ENCODE results near the gene THAP10. TPM values are rescaled to one million over a fixed set of nuclear protein-coding genes. Genes with fewer than 3 reads are reported as not detected.
"Not testable (repeated sequence)": the region's sequence is repeated elsewhere in the genome, so short reads cannot be mapped to it uniquely, and the experiment has no call there.

The THAP10 gene
- total RNA-seq, result 3.4 TPM

GRCh38 chr15:70892002-70892911 lies at the start of gene THAP10, which contains the start of gene LRRC49:
TSS of gene THAP10 (minus strand) at chr15:70892433. CDS start at chr15:70892272, 161 bp downstream.
TSS of gene LRRC49 (plus strand) at chr15:70892826. CDS start at chr15:70892895, 69 bp downstream.
- intact Hi-C loops (cut with DNase I), result no loop called here
- ATAC-seq (peak; percentile 99), DNase-seq (ENCODE audit: low spot score) (peak; percentile 91)

GRCh38 chr15:70936326-70936725 lies 44.1 kb upstream of the THAP10 start:
- no peak for DNase-seq (ENCODE audit: low spot score)
- no peak for ATAC-seq
- intact Hi-C loops (cut with DNase I), result no loop called here

- no peak for ATAC-seq
- intact Hi-C loops (cut with DNase I), result no loop called here
- DNase-seq (ENCODE audit: low spot score), result no peak
Measured at GRCh38 chr15:70935631-70936030, 43.4 kb upstream of the THAP10 start.

- intact Hi-C loops (cut with DNase I), result no loop called here
- no peak for ATAC-seq
- DNase-seq (ENCODE audit: low spot score), result no peak
Measured at GRCh38 chr15:70933411-70933810, 41.2 kb upstream of the THAP10 start.

GRCh38 chr15:70932397-70932796 lies 40.2 kb upstream of the THAP10 start:
- no peak for DNase-seq (ENCODE audit: low spot score)
- intact Hi-C loops (cut with DNase I), result no loop called here

GRCh38 chr15:70931821-70932220 lies 39.6 kb upstream of the THAP10 start:
- intact Hi-C loops (cut with DNase I), result no loop called here
- no peak for ATAC-seq
- no peak for DNase-seq (ENCODE audit: low spot score)

More at GRCh38 chr15:70932397-70932796, 40.2 kb upstream of the THAP10 start:
- no peak for ATAC-seq

- DNase-seq (ENCODE audit: low spot score); ATAC-seq; intact Hi-C loops (cut with DNase I): not testable (repeated sequence)
Measured at GRCh38 chr15:70926914-70927313, 34.7 kb upstream of the THAP10 start.

- no peak for DNase-seq (ENCODE audit: low spot score)
- ATAC-seq, result no peak
- intact Hi-C loops (cut with DNase I), result no loop called here
Measured at GRCh38 chr15:70923311-70924080, 31.3 kb upstream of the THAP10 start.

GRCh38 chr15:70922119-70922518 lies 29.9 kb upstream of the THAP10 start:
- intact Hi-C loops (cut with DNase I), result no loop called here
- DNase-seq (ENCODE audit: low spot score) (no peak), ATAC-seq (no peak)

- intact Hi-C loops (cut with DNase I), result no loop called here
- ATAC-seq, result no peak
Measured at GRCh38 chr15:70920981-70921696, 28.9 kb upstream of the THAP10 start.

GRCh38 chr15:70917955-70918354 lies 25.7 kb upstream of the THAP10 start:
- DNase-seq (ENCODE audit: low spot score) (no peak), ATAC-seq (no peak)
- intact Hi-C loops (cut with DNase I), result no loop called here

More at GRCh38 chr15:70920981-70921696, 28.9 kb upstream of the THAP10 start:
- no peak for DNase-seq (ENCODE audit: low spot score)

- DNase-seq (ENCODE audit: low spot score) (no peak), ATAC-seq (no peak)
- intact Hi-C loops (cut with DNase I), result no loop called here
Measured at GRCh38 chr15:70916531-70916930, 24.3 kb upstream of the THAP10 start.

GRCh38 chr15:70912187-70912586 lies 20.0 kb upstream of the THAP10 start:
- no peak for ATAC-seq
- intact Hi-C loops (cut with DNase I), result no loop called here
- DNase-seq (ENCODE audit: low spot score), result no peak

GRCh38 chr15:70910958-70911357 lies 18.7 kb upstream of the THAP10 start:
- DNase-seq (ENCODE audit: low spot score), result no peak
- ATAC-seq, result no peak
- intact Hi-C loops (cut with DNase I), result no loop called here

GRCh38 chr15:70907784-70908471 lies 15.7 kb upstream of the THAP10 start:
- intact Hi-C loops (cut with DNase I), result no loop called here
- no peak for ATAC-seq
- no peak for DNase-seq (ENCODE audit: low spot score)

- intact Hi-C loops (cut with DNase I), result no loop called here
- DNase-seq (ENCODE audit: low spot score), result no peak
- ATAC-seq, result no peak
Measured at GRCh38 chr15:70906842-70907241, 14.6 kb upstream of the THAP10 start.

GRCh38 chr15:70902107-70902506 lies 9.9 kb upstream of the THAP10 start:
- intact Hi-C loops (cut with DNase I), result no loop called here
- no peak for ATAC-seq
- DNase-seq (ENCODE audit: low spot score), result no peak

- DNase-seq (ENCODE audit: low spot score) (no peak), ATAC-seq (peak; percentile 69)
- intact Hi-C loops (cut with DNase I), result no loop called here
Measured at GRCh38 chr15:70892912-70893560, 803 bp upstream of the THAP10 start.

Measured in sciatic nerve (tissue), 2 donors.